IMR-90 (cell line): ENCODE results near the gene ZNF213. TPM values are rescaled to one million over a fixed set of nuclear protein-coding genes. Genes with fewer than 3 reads are reported as not detected.

ENCODE experiments used
- ATAC-seq: fragments of 200-7000 bp; cut with Tn5 transposase; 2 replicates; pipeline ENCODE4 v1.9.1; 2020; ENCODE audit warnings: low read depth, mild to moderate bottlenecking, moderate library complexity
- BruUV-seq: library from RNA; stranded (reverse); fragments of 400-500 nt; replicated peaks from 2 replicates; lab custom pipeline; 2021; lab: Mats Ljungman, UMichigan
- CTCF ChIA-PET: fragments of 300-600 bp; formaldehyde crosslinking; extraction: SDS; loops from one replicate; lab custom pipeline; 2021; ENCODE audit warnings: antibody characterized with exemption; lab: Yijun Ruan, JAX
- POLR2A ChIA-PET: fragments of 300-600 bp; sonication (Branson Sonifier 250); formaldehyde crosslinking; loops from one replicate; lab custom pipeline; 2022; ENCODE audit warnings: antibody characterized with exemption; ENCODE audit not compliant: unreplicated experiment; lab: Charles Lee
- DNase-seq: peaks from one replicate; pipeline ENCODE4 v3.0.0; 2013
- H2AFZ ChIP-seq: replicated peaks from 2 replicates; pipeline ENCODE3; 2013; ENCODE audit warnings: low read length, mild to moderate bottlenecking; ENCODE audit not compliant: poor library complexity
- H2AK5ac ChIP-seq: 2 replicates; pipeline ENCODE4 v1.6.1; 2013; ENCODE audit warnings: low read depth, low read length, inconsistent platforms
- H2AK9ac ChIP-seq: replicated peaks from 2 replicates; pipeline ENCODE3; 2013; ENCODE audit warnings: mild to moderate bottlenecking, low read depth, low read length, moderate library complexity; ENCODE audit not compliant: poor library complexity
- H2BK120ac ChIP-seq: 2 replicates; pipeline ENCODE4 v1.6.1; 2013; ENCODE audit warnings: low read depth, low read length, inconsistent platforms
- H2BK15ac ChIP-seq: 3 replicates; pipeline ENCODE4 v1.6.1; 2013; ENCODE audit warnings: low read depth, low read length, inconsistent platforms
- H2BK20ac ChIP-seq: 2 replicates; pipeline ENCODE4 v1.6.1; 2013; ENCODE audit warnings: low read depth, mild to moderate bottlenecking, inconsistent platforms, low read length, moderate library complexity
- H2BK5ac ChIP-seq: 2 replicates; pipeline ENCODE4 v1.6.1; 2013; ENCODE audit warnings: mild to moderate bottlenecking, low read depth, low read length, inconsistent platforms; ENCODE audit not compliant: poor library complexity, severe bottlenecking
- H3K14ac ChIP-seq: replicated peaks from 2 replicates; pipeline ENCODE4 v1.6.1; 2013; ENCODE audit warnings: low read depth, low read length, inconsistent platforms
- H3K18ac ChIP-seq: 2 replicates; pipeline ENCODE4 v1.6.1; 2013; ENCODE audit warnings: low read depth, low read length, control low read depth
- H3K23ac ChIP-seq: 2 replicates; pipeline ENCODE4 v1.6.1; 2013; ENCODE audit warnings: low read depth, low read length, inconsistent platforms
- H3K27ac ChIP-seq: 2 replicates; pipeline ENCODE4 v1.5.1; 2013; ENCODE audit warnings: mild to moderate bottlenecking, control low read depth, low read length; ENCODE audit not compliant: insufficient read depth
- H3K27me3 ChIP-seq: 2 replicates; pipeline ENCODE4 v1.6.1; 2013; ENCODE audit warnings: low read length; ENCODE audit not compliant: control insufficient read depth, insufficient read depth
- H3K36me3 ChIP-seq: 2 replicates; pipeline ENCODE4 v1.6.1; 2013; ENCODE audit warnings: low read length, mixed read lengths; ENCODE audit not compliant: control insufficient read depth, insufficient read depth
- H3K4ac ChIP-seq: 2 replicates; pipeline ENCODE4 v1.6.1; 2013; ENCODE audit warnings: low read depth, low read length, inconsistent platforms
- H3K4me1 ChIP-seq: 2 replicates; pipeline ENCODE4 v1.6.1; 2013; ENCODE audit warnings: low read length, mixed read lengths; ENCODE audit not compliant: control insufficient read depth, insufficient read depth
- H3K4me2 ChIP-seq: 2 replicates; pipeline ENCODE4 v1.6.1; 2013; ENCODE audit warnings: low read depth, mild to moderate bottlenecking, control low read depth, low read length, moderate library complexity
- H3K4me3 ChIP-seq: 2 replicates; pipeline ENCODE4 v1.5.1; 2013; ENCODE audit warnings: low read depth, mild to moderate bottlenecking, control low read depth, low read length, moderate library complexity; ENCODE audit not compliant: insufficient read depth
- H3K56ac ChIP-seq: 2 replicates; pipeline ENCODE4 v1.6.1; 2013; ENCODE audit warnings: low read length, inconsistent platforms; ENCODE audit not compliant: insufficient read depth; ENCODE audit errors: extremely low read depth
- H3K79me1 ChIP-seq, 2 experiments: 2 replicates each; pipeline ENCODE4 v1.6.1; 2013; ENCODE audit warnings: low read length in 2 of 2, inconsistent platforms in 1 of 2, low read depth in 1 of 2
- H3K9ac ChIP-seq: 2 replicates; pipeline ENCODE4 v1.6.1; 2013; ENCODE audit warnings: low read depth, low read length, control low read depth
- H3K9me1 ChIP-seq: 2 replicates; pipeline ENCODE4 v1.6.1; 2013; ENCODE audit warnings: low read length, inconsistent platforms; ENCODE audit not compliant: insufficient read depth
- H3K9me3 ChIP-seq: 2 replicates; pipeline ENCODE4 v1.6.1; 2013; ENCODE audit warnings: low read length; ENCODE audit not compliant: control insufficient read depth, insufficient read depth
- H4K20me1 ChIP-seq: 2 replicates; pipeline ENCODE4 v1.6.1; 2013; ENCODE audit warnings: low read length, inconsistent platforms; ENCODE audit not compliant: insufficient read depth
- H4K5ac ChIP-seq: 2 replicates; pipeline ENCODE4 v1.6.1; 2013; ENCODE audit warnings: mild to moderate bottlenecking, low read depth, low read length, control low read depth
- H4K8ac ChIP-seq, 2 experiments: 2 replicates each; pipeline ENCODE4 v1.6.1; 2013; ENCODE audit warnings: low read depth in 2 of 2, low read length in 2 of 2, control low read depth in 1 of 2, inconsistent platforms in 1 of 2
- H4K91ac ChIP-seq: 2 replicates; pipeline ENCODE4 v1.6.1; 2013; ENCODE audit warnings: low read depth, low read length, inconsistent platforms; ENCODE audit not compliant: insufficient read depth
- BHLHE40 ChIP-seq: fragments of 150-350 bp; IDR thresholded peaks from 2 replicates; pipeline ENCODE4 v1.6.1; 2016; ENCODE audit warnings: mild to moderate bottlenecking, low read depth, low read length
- CHD1 ChIP-seq: IDR thresholded peaks from 2 replicates; pipeline ENCODE4 v1.6.1; 2012; ENCODE audit warnings: low read depth, low read length, improper control_type of control experiment
- CTCF ChIP-seq: conservative IDR thresholded peaks from 2 replicates; pipeline ENCODE4 v1.5.1; 2012; ENCODE audit warnings: mild to moderate bottlenecking, low read depth, low read length, improper control_type of control experiment
- WGBS, 2 experiments: methylation state at CpG; one replicate each; pipeline versions ENCODE4 v1.1.5 to v1.1.7; 2013; ENCODE audit warnings: missing lambda C conversion rate in 2 of 2; ENCODE audit not compliant: insufficient read length in 1 of 2; ENCODE audit errors: extremely low coverage in 2 of 2; 5-methylcytosine and 5-hydroxymethylcytosine counted together
- dilution Hi-C: fragments of 300-500 bp; cut with HindIII; formaldehyde crosslinking; loops from one replicate; pipeline ENCODE4 v1.14.3; 2018; ENCODE audit warnings: low sequenced_read_pairs; ENCODE audit not compliant: unreplicated experiment
- in situ Hi-C: fragments of 300-500 bp; cut with MboI; formaldehyde crosslinking; loops from 3 replicates; pipeline ENCODE4 v1.14.3; 2019; ENCODE audit warnings: low sequenced_read_pairs, inconsistent platforms, mixed read lengths
- intact Hi-C: fragments of 100-400 bp; cut with micrococcal nuclease; formaldehyde crosslinking; loops from 2 replicates; pipeline ENCODE4 v1.10.0; 2022
- polyA plus RNA-seq, 3 experiments: library from polyadenylated mRNA; depleted of rRNA; stranded (reverse); fragments of >200 nt; gene quantifications; 2 replicates each; pipeline ENCODE4 v1.2.3, GENCODE V29; 2012; ENCODE audit warnings: low replicate concordance in 1 of 3
- total RNA-seq: library from RNA; depleted of rRNA; stranded (reverse); fragments of >200 nt; gene quantifications from 2 replicates; pipeline ENCODE4 v1.2.3, GENCODE V29; 2012

Gene ZNF213
- total and polyA plus RNA-seq, 2 of the 4 experiments (the other 2 are of a cell fraction) = 0.72 to 4.0 TPM

- H2AK9ac ChIP-seq = peak overlapping the region; percentile 40
- peak overlapping the region; percentile 60 for H3K4me2 ChIP-seq
- peaks cover 2% of the 10 kb centered on the region; the same call in 1 of the 2 replicates for H3K4me1 ChIP-seq
- no peak overlapping the region for H2AK5ac ChIP-seq
- H3K4ac ChIP-seq = no peak overlapping the region
- H3K27ac ChIP-seq = no peak overlapping the region
- no TSS peak for BruUV-seq
- peaks cover 9% of the 10 kb centered on the region for H4K20me1 ChIP-seq
- 3% methylated on average over 7 of the region's 24 CpGs; no CpG with 5 or more reads in 1 of the 2 experiments for WGBS, 2 experiments
- H3K9me3 ChIP-seq = no peaks in the 10 kb centered on the region
- no peak overlapping the region for H3K23ac ChIP-seq
- no peak overlapping the region for H3K18ac ChIP-seq
- no peak overlapping the region for H3K9ac ChIP-seq
- H2BK120ac ChIP-seq = no peak overlapping the region
- intact Hi-C loops = no loop called here
- H3K4me3 ChIP-seq = peak overlapping the region; percentile 20; the same call in 1 of the 2 replicates
- in situ Hi-C loops = no loop called here
- H4K5ac ChIP-seq = no peak overlapping the region
- H3K9me1 ChIP-seq = 0 out of 2 replicates have a peak, but pooled peaks cover 2% of the 10 kb centered on the region
- H2BK15ac ChIP-seq = no peak overlapping the region
- no peak overlapping the region for H4K91ac ChIP-seq
- peak overlapping the region; percentile 85 for H2AFZ ChIP-seq
- TF ChIP-seq CHD1 = no peak
- 0 out of 2 replicates have a peak, but pooled peaks have one; percentile 15 for TF ChIP-seq BHLHE40
- peak; percentile 29; the same call in 1 of the 2 replicates for TF ChIP-seq CTCF
- H3K27me3 ChIP-seq = peaks cover 47% of the 10 kb centered on the region
- no peak for ATAC-seq
- H4K8ac ChIP-seq = no peak overlapping the region
- dilution Hi-C loops = no loop called here
- DNase-seq = no peak
- CTCF ChIA-PET = no interaction called here
- H2BK5ac ChIP-seq = no peak overlapping the region
- no peaks in the 10 kb centered on the region for H3K36me3 ChIP-seq
- no peak overlapping the region for H3K56ac ChIP-seq
- H2BK20ac ChIP-seq = no peak overlapping the region
- H3K79me1 ChIP-seq = no peaks in the 10 kb centered on the region
- POLR2A ChIA-PET = no interaction called here
- no peak overlapping the region for H3K14ac ChIP-seq
Measured at GRCh38 chr16:3173892-3174617, 39.2 kb downstream of the ZNF213 start.
